Transverse colon (tissue), 4 donors: ENCODE data around the gene RPTOR. TPM values are rescaled to one million over a fixed set of nuclear protein-coding genes. Genes with fewer than 3 reads are reported as not detected.

Experiments used
- DNase-seq: peaks from one replicate; pipeline ENCODE4 v3.0.0-alpha.2; 2019
- H3K27ac ChIP-seq, 4 donors: fragments of 200-600 bp; sonication (generic); 2 replicates each; pipeline ENCODE4 v1.5.1; 2016 to 2018; ENCODE audit warnings: inconsistent platforms in 4 of 4
- H3K27me3 ChIP-seq: fragments of 200-600 bp; sonication (generic); 2 replicates; pipeline ENCODE4 v1.5.1; 2017; ENCODE audit warnings: inconsistent platforms
- H3K36me3 ChIP-seq, 4 donors: fragments of 200-600 bp; sonication (generic); 2 replicates each; pipeline ENCODE4 v1.5.1; 2017 to 2019; ENCODE audit warnings: inconsistent platforms in 4 of 4
- H3K4me1 ChIP-seq, 4 donors: fragments of 200-600 bp; sonication (generic); 2 replicates each; pipeline ENCODE4 v1.5.1; 2017 to 2020; ENCODE audit warnings: inconsistent platforms in 4 of 4
- H3K4me3 ChIP-seq, 4 donors: fragments of 200-600 bp; sonication (generic); 1 replicate in 1 of 4; 2 replicates in 3 of 4; pipeline versions ENCODE4 v1.5.1 to v1.6.1; 2017 to 2019; ENCODE audit warnings: inconsistent platforms in 4 of 4
- H3K9me3 ChIP-seq, 2 donors: fragments of 200-600 bp; sonication (generic); 2 replicates each; pipeline ENCODE4 v1.5.1; 2017 to 2019; ENCODE audit warnings: inconsistent platforms in 2 of 2
- CTCF ChIP-seq, 5 experiments: fragments of 200-600 bp in 3 of 5; fragments of 450-650 bp in 2 of 5; sonication (generic) in 3 of 5; IDR thresholded peaks; 1 replicate in 2 of 5; 2 replicates in 3 of 5; pipeline ENCODE4 v1.5.1; 2016 to 2017; ENCODE audit warnings: antibody characterized with exemption in 5 of 5, inconsistent platforms in 3 of 5, mild to moderate bottlenecking in 2 of 5, moderate library complexity in 1 of 5
- EP300 ChIP-seq: sonication (generic); formaldehyde crosslinking; IDR thresholded peaks from one replicate; pipeline ENCODE4 v1.6.1; 2017; ENCODE audit warnings: antibody characterized with exemption, low read depth
- POLR2A ChIP-seq: fragments of 450-650 bp; IDR thresholded peaks from one replicate; pipeline ENCODE4 v1.6.1; 2016; ENCODE audit warnings: antibody characterized with exemption, mild to moderate bottlenecking, moderate library complexity
- POLR2AphosphoS5 ChIP-seq, 3 donors: sonication (generic); formaldehyde crosslinking; IDR thresholded peaks; one replicate each; pipeline ENCODE4 v1.6.1; 2016; ENCODE audit warnings: antibody characterized with exemption in 3 of 3
- WGBS, 2 donors: methylation state at CpG; one replicate each; pipeline ENCODE4 v1.1.5; 2018; ENCODE audit warnings: low coverage in 1 of 2; 5-methylcytosine and 5-hydroxymethylcytosine counted together
- in situ Hi-C, 4 donors: fragments of 200-750 bp; cut with MboI; loops; one replicate each; pipeline versions ENCODE4 v1.15.0 to v1.15.1; 2017; ENCODE audit warnings: low sequenced_read_pairs in 3 of 4, low pct_ligation_motif_present in 1 of 4, low pct_unique_long_range_greater_than_20kb in 1 of 4
- intact Hi-C: fragments of 100-400 bp; cut with DNase I; formaldehyde crosslinking; loops from one replicate; pipeline ENCODE4 v1.15.1; 2023; ENCODE audit warnings: low total_unique reads
- total RNA-seq, 4 donors: library from RNA; depleted of rRNA; stranded (reverse); fragments of >200 nt; gene quantifications; one replicate each; pipeline ENCODE4 v1.1.0, GENCODE V29; 2016

The RPTOR gene
- total RNA-seq, 4 donors from 2014 or later, result 28.9 to 79.3 (median 48.0) TPM

DNA sequence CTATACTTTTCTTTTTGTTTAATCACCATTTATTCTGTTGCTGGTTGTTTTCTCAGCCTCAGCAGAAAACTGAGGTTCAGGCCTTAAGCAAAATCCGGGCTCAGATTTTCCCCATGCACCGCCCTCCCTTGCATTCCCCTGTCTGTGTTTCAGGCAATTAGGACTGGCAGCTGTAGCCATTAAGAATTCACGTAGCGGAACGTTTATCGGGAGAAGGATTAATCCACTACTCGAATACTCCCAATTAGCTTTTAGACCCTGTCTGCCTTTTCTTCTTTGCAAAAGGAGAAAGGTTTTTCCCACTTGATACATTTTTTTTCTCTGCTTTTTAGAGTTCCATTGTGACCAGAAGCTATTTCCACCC is 173.1 kb downstream of the RPTOR start:
- no peak overlapping the region for H3K27ac ChIP-seq
- H3K27me3 ChIP-seq, result no peaks in the 10 kb centered on the region
- H3K4me3 ChIP-seq, result no peak overlapping the region
- no peaks in the 10 kb centered on the region for H3K36me3 ChIP-seq
- no peak for DNase-seq
- no peaks in the 10 kb centered on the region for H3K9me3 ChIP-seq
- TF ChIP-seq CTCF (IDR thresholded peaks at IDR 0.05) (no peak), POLR2AphosphoS5 (IDR thresholded peaks at IDR 0.05) (no peak), EP300 (no peak), POLR2A (no peak)
- in situ Hi-C loops, result no loop called here
- peaks cover 0 to 7% (median 0%) of the 10 kb centered on the region in 4 donors for H3K4me1 ChIP-seq
- intact Hi-C loops, result no loop called here
- WGBS, 2 donors, result 90 to 93% methylated on average over 5 to 7 of the region's 7 CpGs

GRCh38 chr17:80718428-80718827 is 173.8 kb downstream of the RPTOR start:
- WGBS, 2 donors, result 89 to 96% methylated on average over 3 to 4 of the region's 4 CpGs
- H3K27me3 ChIP-seq, result no peaks in the 10 kb centered on the region
- intact Hi-C loops (no loop called here), in situ Hi-C loops (no loop called here)
- no peak overlapping the region for H3K4me3 ChIP-seq
- TF ChIP-seq CTCF (IDR thresholded peaks at IDR 0.05) (no peak), POLR2AphosphoS5 (IDR thresholded peaks at IDR 0.05) (no peak), POLR2A (no peak), EP300 (no peak)
- no peaks in the 10 kb centered on the region for H3K9me3 ChIP-seq
- H3K27ac ChIP-seq, result no peak overlapping the region
- no peaks in the 10 kb centered on the region for H3K36me3 ChIP-seq
- peaks cover 0 to 7% (median 0%) of the 10 kb centered on the region in 4 donors for H3K4me1 ChIP-seq
- no peak for DNase-seq

DNA sequence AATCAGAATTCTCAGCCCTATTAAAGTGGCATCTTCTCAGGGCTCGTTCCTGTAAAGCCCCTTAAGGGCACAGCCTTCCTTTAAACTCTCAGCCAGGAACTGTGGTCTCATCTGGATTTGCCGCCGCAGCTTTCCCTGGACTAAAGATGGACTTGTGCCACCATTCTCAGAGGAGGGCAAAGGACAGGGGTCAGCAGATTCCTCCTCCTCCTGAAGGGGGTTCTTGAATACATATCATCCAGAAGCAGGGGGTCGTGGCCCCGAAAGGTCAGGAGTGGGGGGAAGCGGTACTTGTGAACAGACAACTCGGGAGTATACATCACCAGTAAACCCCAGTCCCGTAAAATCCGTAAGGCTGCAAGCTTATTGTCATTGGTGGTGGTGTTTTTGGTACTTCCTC is 174.8 kb downstream of the RPTOR start:
- intact Hi-C loops, result no loop called here
- no peak for DNase-seq
- in situ Hi-C loops, result no loop called here
- H3K4me1 ChIP-seq, result peaks cover 0 to 7% (median 0%) of the 10 kb centered on the region in 4 donors
- WGBS, 2 donors, result 83 to 94% methylated on average over 5 to 9 of the region's 9 CpGs
- no peak for TF ChIP-seq POLR2AphosphoS5 (IDR thresholded peaks at IDR 0.05)
- TF ChIP-seq EP300, result no peak
- TF ChIP-seq POLR2A, result no peak
- no peak for TF ChIP-seq CTCF (IDR thresholded peaks at IDR 0.05)
- H3K27me3 ChIP-seq, result no peaks in the 10 kb centered on the region
- no peak overlapping the region for H3K27ac ChIP-seq
- no peaks in the 10 kb centered on the region for H3K9me3 ChIP-seq
- no peaks in the 10 kb centered on the region for H3K36me3 ChIP-seq
- no peak overlapping the region for H3K4me3 ChIP-seq

- H3K9me3 ChIP-seq, result no peaks in the 10 kb centered on the region
- H3K4me1 ChIP-seq, result peaks cover 0 to 7% (median 0%) of the 10 kb centered on the region in 4 donors
- TF ChIP-seq POLR2A (no peak), CTCF (IDR thresholded peaks at IDR 0.05) (no peak), POLR2AphosphoS5 (IDR thresholded peaks at IDR 0.05) (no peak), EP300 (no peak)
- H3K27me3 ChIP-seq, result no peaks in the 10 kb centered on the region
- H3K36me3 ChIP-seq, result no peaks in the 10 kb centered on the region
- 71% methylated on average over 35 of the region's 35 CpGs; no CpG with 5 or more reads in 1 of the 2 donors for WGBS, 2 donors
- peak; percentile 37 for DNase-seq
- in situ Hi-C loops, result no loop called here
- H3K4me3 ChIP-seq, result no peak overlapping the region
- peak overlapping the region in 2 of 4 donors; percentile 1 to 38 for H3K27ac ChIP-seq
- intact Hi-C loops, result no loop called here
These were observed 176.3 kb downstream of the RPTOR start for GRCh38 chr17:80720610-80721577.
